C4-2B (cell line): ENCODE measurements around the gene PGAP2.

Source experiments
- ZFX ChIP-seq: fragments of 450-650 bp; IDR thresholded peaks from 2 replicates; pipeline ENCODE4 v1.6.1; 2017
- TF ChIP-seq, protein P1 (sequence below): fragments of 450-650 bp; conservative IDR thresholded peaks from 2 replicates; pipeline ENCODE4 v1.5.1; 2017; ENCODE audit warnings: mild to moderate bottlenecking

DNA sequence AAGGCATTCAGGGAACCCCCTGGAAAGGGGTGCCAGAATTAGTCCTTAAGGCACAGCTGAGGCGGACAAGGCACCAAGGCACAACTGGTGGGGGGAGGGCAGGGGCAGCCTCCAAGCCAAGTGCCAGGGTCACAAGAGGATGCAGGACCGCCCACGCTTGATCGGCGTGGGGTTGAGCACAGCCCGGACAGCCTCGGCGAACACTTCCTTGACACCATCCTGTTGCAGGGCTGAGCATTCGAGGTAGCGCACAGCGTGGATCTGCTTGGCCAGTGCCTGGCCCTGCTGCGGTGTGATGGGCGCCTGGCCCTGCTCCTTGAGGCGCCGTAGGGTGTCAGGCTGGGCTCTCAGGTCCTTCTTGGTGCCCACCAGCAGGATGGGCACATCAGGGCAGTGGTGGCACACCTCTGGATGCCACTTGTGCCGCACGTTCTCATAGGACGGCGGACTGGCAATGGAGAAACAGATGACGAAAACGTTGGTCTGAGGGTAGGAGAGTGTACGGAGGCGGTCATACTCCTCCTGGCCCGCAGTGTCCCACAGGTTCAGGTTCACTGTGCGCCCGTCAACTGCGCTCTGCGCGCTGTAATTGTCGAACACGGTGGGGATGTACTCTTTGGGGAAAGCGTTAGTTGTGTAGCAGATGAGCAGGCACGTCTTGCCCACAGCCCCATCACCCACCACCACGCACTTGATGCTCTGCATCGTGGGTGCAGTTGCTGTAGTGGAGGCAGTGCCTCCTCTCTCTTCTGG is 19.2 kb downstream of the PGAP2 start:
- TF ChIP-seq, protein P1, sequence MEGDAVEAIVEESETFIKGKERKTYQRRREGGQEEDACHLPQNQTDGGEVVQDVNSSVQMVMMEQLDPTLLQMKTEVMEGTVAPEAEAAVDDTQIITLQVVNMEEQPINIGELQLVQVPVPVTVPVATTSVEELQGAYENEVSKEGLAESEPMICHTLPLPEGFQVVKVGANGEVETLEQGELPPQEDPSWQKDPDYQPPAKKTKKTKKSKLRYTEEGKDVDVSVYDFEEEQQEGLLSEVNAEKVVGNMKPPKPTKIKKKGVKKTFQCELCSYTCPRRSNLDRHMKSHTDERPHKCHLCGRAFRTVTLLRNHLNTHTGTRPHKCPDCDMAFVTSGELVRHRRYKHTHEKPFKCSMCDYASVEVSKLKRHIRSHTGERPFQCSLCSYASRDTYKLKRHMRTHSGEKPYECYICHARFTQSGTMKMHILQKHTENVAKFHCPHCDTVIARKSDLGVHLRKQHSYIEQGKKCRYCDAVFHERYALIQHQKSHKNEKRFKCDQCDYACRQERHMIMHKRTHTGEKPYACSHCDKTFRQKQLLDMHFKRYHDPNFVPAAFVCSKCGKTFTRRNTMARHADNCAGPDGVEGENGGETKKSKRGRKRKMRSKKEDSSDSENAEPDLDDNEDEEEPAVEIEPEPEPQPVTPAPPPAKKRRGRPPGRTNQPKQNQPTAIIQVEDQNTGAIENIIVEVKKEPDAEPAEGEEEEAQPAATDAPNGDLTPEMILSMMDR: no peak
- TF ChIP-seq ZFX: no peak
